Activated CD4-positive, alpha-beta T cell treated with anti-CD3 and anti-CD28 coated beads for 24 hours (primary cell): ENCODE results near the gene PHF21A.
A peak's percentile ranks its signal among the peaks of the same experiment; 100 is the strongest.
"Not testable (repeated sequence)": the region's sequence is repeated elsewhere in the genome, so short reads cannot be mapped to it uniquely, and the experiment has no call there.

Source experiments
- DNase-seq, 2 donors: peaks; one replicate each; pipeline ENCODE4 v3.0.0-alpha.2; 2020; ENCODE audit warnings: low read depth in 2 of 2

Gene PHF21A

DNA sequence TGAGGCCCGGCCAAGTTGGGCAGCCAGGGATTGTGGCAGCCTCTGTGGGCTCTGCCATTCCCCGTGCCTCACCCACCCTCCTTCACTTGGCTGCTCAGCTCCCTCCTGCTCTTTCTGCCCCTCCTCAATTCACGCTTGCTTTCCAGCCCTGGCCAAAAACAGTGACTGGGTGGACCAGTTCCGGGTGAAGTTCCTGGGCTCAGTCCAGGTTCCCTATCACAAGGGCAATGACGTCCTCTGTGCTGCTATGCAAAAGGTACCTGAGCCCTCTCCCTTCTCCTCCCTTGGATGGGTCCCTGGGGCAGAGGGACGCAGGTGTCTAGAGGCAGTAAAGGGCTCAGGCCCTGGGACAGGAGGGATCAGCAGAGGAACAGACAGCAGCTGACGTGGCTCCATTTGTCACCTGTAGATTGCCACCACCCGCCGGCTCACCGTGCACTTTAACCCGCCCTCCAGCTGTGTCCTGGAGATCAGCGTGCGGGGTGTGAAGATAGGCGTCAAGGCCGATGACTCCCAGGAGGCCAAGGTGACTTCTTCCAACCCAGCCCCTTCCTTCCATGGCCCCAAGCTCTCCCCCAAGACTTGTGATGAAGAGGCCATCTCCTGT lies 216.8 kb downstream of the PHF21A start:
- DNase-seq = no peak

GRCh38 chr11:45902452-45903380 lies 218.5 kb downstream of the PHF21A start:
- no peak for DNase-seq

DNA sequence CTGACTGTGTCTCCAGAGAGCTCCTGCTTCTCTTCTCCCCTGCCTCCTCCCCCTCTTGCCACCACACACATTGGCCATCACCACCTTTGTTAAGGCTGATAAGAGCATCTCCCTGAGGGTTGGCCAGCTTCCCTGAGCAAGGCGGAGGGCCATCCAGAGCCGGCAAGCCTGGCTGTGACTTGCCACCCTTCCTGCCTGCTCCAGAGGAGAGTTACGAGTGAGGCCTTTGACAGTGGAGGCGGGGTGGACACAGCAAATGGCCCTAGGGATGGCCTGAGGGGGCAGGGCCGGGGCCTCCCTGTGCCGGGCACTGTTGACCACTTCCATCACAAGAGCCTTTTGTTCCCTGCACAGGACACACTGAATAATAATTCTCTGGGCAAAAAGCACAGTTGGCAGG lies 219.6 kb downstream of the PHF21A start:
- DNase-seq = no peak

- DNase-seq = no peak
Observed at GRCh38 chr11:45900916-45901617, 220.2 kb downstream of the PHF21A start.

DNA sequence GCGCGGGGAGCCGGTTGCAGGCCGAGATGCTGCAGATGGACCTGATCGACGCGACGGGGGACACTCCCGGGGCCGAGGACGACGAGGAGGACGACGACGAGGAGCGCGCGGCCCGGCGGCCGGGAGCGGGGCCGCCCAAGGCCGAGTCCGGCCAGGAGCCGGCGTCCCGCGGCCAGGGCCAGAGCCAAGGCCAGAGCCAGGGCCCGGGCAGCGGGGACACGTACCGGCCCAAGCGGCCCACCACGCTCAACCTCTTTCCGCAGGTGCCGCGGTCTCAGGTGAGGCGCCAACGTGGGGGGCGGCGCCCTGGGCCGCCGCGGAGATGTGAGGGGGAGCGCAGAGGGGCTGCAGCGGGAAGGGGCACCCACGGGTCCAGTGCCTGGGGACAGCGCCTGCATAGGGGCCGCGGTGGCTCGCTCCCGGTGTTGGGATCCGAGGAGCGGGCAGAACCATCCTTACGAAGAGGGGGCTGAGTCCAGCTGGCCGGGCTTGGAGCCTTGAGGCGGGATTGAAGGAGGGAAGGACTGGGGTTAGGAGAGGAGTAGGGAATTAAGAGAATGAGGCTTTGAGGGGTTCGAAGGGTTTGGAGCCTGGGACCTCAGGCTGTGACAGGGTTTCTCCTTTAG lies 221.0 kb downstream of the PHF21A start:
- not testable (repeated sequence) for DNase-seq

GRCh38 chr11:45899448-45900174 lies 221.6 kb downstream of the PHF21A start:
- DNase-seq = peak; percentile 35 to 38

GRCh38 chr11:45899086-45899447 lies 222.2 kb downstream of the PHF21A start:
- DNase-seq = no peak

GRCh38 chr11:45897556-45897955 lies 223.7 kb downstream of the PHF21A start:
- DNase-seq = no peak

DNA sequence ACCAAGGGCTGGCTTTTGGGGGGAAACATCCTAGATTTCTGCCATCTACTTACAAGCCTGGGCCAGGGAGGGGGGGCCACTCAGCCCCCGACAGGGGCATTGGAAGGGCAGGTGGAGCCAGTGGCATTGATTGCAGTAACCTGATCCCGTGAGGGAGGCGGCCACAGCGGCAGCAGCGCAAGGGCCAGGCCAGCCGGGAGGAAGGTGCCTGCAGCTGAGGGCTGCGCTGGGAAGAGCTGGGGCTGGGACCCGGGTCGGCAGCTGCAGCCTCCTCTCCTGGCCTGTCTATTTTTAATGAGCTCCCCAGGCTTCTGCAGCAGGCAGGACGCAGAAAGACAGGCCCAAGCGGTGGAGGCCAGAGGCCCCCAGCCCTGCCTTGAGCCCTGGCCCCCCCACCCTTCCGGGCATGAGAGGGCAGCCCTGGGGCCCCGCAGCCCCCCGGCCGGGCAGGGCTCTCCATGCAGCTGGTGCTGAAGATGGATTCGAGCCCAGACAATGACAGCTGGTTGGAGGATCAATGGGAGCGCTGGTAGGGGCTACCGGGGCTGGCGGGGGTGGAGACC lies 224.8 kb downstream of the PHF21A start:
- DNase-seq = no peak

DNA sequence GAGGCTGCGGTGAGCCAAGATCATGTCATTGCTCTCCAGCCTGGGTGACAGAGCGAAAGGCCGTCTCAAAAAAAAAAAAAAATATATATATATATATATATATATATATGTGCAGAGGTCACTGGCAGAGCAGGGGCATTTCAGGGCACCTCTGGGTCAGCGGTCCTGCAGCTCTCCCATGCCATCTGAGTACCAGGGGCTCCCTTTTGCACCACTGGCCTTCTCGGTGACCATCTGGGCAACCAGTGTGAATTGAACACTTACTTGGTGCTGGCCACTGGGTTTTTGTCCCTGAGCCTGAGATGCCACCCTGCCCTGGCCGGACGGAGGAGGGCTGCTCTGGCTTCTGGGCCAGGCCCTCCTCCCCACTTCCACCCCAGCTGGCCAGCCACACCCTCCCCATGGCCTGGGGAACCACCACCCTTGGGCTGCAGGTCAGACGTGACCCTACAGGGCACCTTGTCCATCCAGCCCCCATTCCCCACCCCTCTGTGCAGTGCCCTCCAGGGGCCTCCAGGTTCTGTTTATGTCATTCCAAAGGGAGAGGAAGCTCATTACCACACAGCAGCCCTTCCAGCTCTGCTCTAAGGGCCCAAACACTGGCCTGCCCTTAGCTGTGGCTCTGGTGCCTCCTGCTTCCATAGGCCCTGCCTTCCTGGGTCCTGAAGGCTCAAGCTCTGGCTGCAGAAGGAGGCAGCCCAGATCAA lies 225.5 kb downstream of the PHF21A start:
- no peak for DNase-seq

GRCh38 chr11:45894555-45895247 lies 226.6 kb downstream of the PHF21A start:
- DNase-seq = no peak

- no peak for DNase-seq
Observed at GRCh38 chr11:45892856-45893255, 228.4 kb downstream of the PHF21A start.

- DNase-seq = no peak
Observed at GRCh38 chr11:45890886-45891550, 230.2 kb downstream of the PHF21A start.

DNA sequence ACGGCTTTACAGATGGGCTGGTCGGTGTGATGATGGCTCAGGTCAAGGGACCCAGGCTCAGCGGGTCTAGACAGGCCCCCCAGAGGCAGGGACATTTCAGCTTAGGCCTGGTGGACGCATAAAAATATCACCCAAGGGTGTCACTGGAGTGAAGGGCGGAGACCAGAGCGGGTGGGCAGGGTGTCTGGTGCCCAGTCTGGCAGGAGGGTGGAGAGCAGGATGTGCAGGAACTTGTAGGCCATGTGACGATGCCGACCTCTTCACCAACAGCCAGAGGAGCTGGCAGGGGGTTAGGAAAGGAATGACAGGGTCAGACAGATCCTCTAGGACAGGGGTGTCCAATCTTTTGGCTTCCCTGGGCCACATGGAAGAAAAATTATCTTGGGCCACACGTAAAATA lies 231.3 kb downstream of the PHF21A start:
- no peak for DNase-seq

GRCh38 chr11:45889555-45889954 lies 231.7 kb downstream of the PHF21A start:
- DNase-seq = no peak

GRCh38 chr11:45887587-45887986 lies 233.7 kb downstream of the PHF21A start:
- DNase-seq = no peak

DNA sequence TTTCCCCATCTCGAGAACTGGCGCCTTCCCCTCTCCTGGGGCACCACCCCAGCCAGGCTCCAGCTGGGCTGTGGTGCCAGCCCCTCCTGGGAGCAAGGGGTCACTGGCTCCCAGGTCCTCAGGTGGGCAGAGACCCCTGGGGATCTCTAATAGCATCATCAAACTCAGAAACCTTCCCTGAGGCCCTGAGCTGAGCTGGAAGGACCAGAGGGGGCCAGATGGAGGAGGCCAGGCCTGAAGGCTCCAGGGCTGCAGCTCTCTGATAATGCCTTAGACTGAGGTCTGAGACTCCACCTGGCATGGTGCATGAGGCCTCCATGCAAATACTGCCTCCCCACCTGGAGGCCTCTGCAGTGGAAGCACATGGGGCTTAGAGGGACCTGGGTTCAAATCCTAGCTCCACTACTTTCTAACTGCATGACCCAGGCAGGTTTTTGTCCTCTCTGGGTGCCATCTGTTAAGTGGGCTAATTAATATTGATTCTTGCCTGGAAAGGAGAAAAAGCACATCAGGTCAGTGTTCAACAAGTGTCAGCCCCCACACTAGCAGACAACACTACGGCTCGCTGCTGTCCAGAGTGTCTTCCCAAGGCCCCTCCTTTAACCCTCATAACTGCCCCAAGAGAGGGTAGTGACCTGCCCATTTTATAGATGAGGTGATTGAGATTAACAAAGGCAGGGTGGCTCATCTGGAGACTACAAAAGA lies 234.3 kb downstream of the PHF21A start:
- DNase-seq = no peak

- DNase-seq = no peak
Observed at GRCh38 chr11:45885921-45886721, 235.1 kb downstream of the PHF21A start.
